Activated naive CD4-positive, alpha-beta T cell treated with anti-CD3 and anti-CD28 coated beads, Interleukin-2, amount 10 ng/mL, durations not matched to agents 7 days and 5 days (primary cell): Measurements from ENCODE around the gene PLEKHM2.

Experiments used
- CTCF ChIA-PET: fragments of 350-600 bp; sonication (Branson Sonifier 250); formaldehyde crosslinking; loops from one replicate; lab custom pipeline; 2021; ENCODE audit warnings: antibody characterized with exemption; lab: Charles Lee
- DNase-seq: peaks from one replicate; pipeline ENCODE4 v3.0.0-alpha.2; 2020
- H3K27ac Mint-ChIP-seq: one replicate; pipeline ENCODE4 v1.8.0; 2021; ENCODE audit warnings: mild to moderate bottlenecking, moderate library complexity, mixed read lengths
- H3K27me3 Mint-ChIP-seq: one replicate; pipeline ENCODE4 v1.8.0; 2021; ENCODE audit warnings: mild to moderate bottlenecking, mixed read lengths
- H3K36me3 Mint-ChIP-seq: one replicate; pipeline ENCODE4 v1.8.0; 2021; ENCODE audit warnings: mixed read lengths
- H3K4me1 Mint-ChIP-seq: one replicate; pipeline ENCODE4 v1.8.0; 2021; ENCODE audit warnings: mixed read lengths
- H3K4me3 Mint-ChIP-seq: one replicate; pipeline ENCODE4 v1.8.0; 2021; ENCODE audit warnings: mild to moderate bottlenecking, moderate library complexity, mixed read lengths
- H3K9me3 Mint-ChIP-seq: one replicate; pipeline ENCODE4 v1.8.0; 2021; ENCODE audit warnings: mixed read lengths

PLEKHM2 gene

GRCh38 chr1:15700508-15700907 lies 16.4 kb downstream of the PLEKHM2 start:
- CTCF ChIA-PET = interaction anchor here (0.7 kb wide), 1 partner anchor 669 kb away, joined by 3 read pairs; no protein-coding TSS in a partner anchor
- H3K27me3 Mint-ChIP-seq = no peaks in the 10 kb centered on the region
- peaks cover 17% of the 10 kb centered on the region for H3K36me3 Mint-ChIP-seq
- peaks cover 40% of the 10 kb centered on the region for H3K4me1 Mint-ChIP-seq
- H3K27ac Mint-ChIP-seq = no peak overlapping the region
- no peak overlapping the region for H3K4me3 Mint-ChIP-seq
- no peak for DNase-seq
- no peaks in the 10 kb centered on the region for H3K9me3 Mint-ChIP-seq

- peaks cover 19% of the 10 kb centered on the region for H3K36me3 Mint-ChIP-seq
- CTCF ChIA-PET = no interaction called here
- no peak overlapping the region for H3K4me3 Mint-ChIP-seq
- H3K27me3 Mint-ChIP-seq = no peaks in the 10 kb centered on the region
- peaks cover 31% of the 10 kb centered on the region for H3K4me1 Mint-ChIP-seq
- no peaks in the 10 kb centered on the region for H3K9me3 Mint-ChIP-seq
- DNase-seq = no peak
- H3K27ac Mint-ChIP-seq = no peak overlapping the region
These were observed 17.7 kb downstream of the PLEKHM2 start for GRCh38 chr1:15701784-15702183.

GRCh38 chr1:15702722-15703550 lies 18.8 kb downstream of the PLEKHM2 start:
- no peaks in the 10 kb centered on the region for H3K27me3 Mint-ChIP-seq
- CTCF ChIA-PET = interaction anchor here (0.9 kb wide), 1 partner anchor 109 kb away, joined by 3 read pairs; no protein-coding TSS in a partner anchor
- peaks cover 20% of the 10 kb centered on the region for H3K4me1 Mint-ChIP-seq
- no peak for DNase-seq
- no peak overlapping the region for H3K4me3 Mint-ChIP-seq
- peaks cover 15% of the 10 kb centered on the region for H3K36me3 Mint-ChIP-seq
- H3K27ac Mint-ChIP-seq = peak overlapping the region; percentile 19
- H3K9me3 Mint-ChIP-seq = no peaks in the 10 kb centered on the region

- Mint-ChIP-seq H3K4me1 (peaks cover 15% of the 10 kb centered on the region), H3K36me3 (peaks cover 15% of the 10 kb centered on the region), H3K9me3 (no peaks in the 10 kb centered on the region), H3K27ac (peak overlapping the region; percentile 19), H3K4me3 (no peak overlapping the region), H3K27me3 (no peaks in the 10 kb centered on the region)
- CTCF ChIA-PET = no interaction called here
- DNase-seq = no peak
These were observed 19.4 kb downstream of the PLEKHM2 start for GRCh38 chr1:15703562-15703961.

GRCh38 chr1:15704526-15705183 lies 20.5 kb downstream of the PLEKHM2 start:
- H3K27me3 Mint-ChIP-seq = no peaks in the 10 kb centered on the region
- DNase-seq = no peak
- no peak overlapping the region for H3K4me3 Mint-ChIP-seq
- peaks cover 12% of the 10 kb centered on the region for H3K36me3 Mint-ChIP-seq
- no peak overlapping the region for H3K27ac Mint-ChIP-seq
- peaks cover 7% of the 10 kb centered on the region for H3K4me1 Mint-ChIP-seq
- no peaks in the 10 kb centered on the region for H3K9me3 Mint-ChIP-seq
- CTCF ChIA-PET = no interaction called here

GRCh38 chr1:15705184-15705566 lies 21.1 kb downstream of the PLEKHM2 start:
- Mint-ChIP-seq H3K9me3 (no peaks in the 10 kb centered on the region), H3K27ac (no peak overlapping the region), H3K4me3 (no peak overlapping the region), H3K4me1 (peaks cover 7% of the 10 kb centered on the region), H3K36me3 (peaks cover 12% of the 10 kb centered on the region), H3K27me3 (no peaks in the 10 kb centered on the region)
- CTCF ChIA-PET = no interaction called here
- DNase-seq = no peak

- DNase-seq = no peak
- Mint-ChIP-seq H3K9me3 (no peaks in the 10 kb centered on the region), H3K36me3 (peaks cover 8% of the 10 kb centered on the region), H3K4me1 (peaks cover 5% of the 10 kb centered on the region), H3K27ac (no peak overlapping the region), H3K27me3 (no peaks in the 10 kb centered on the region), H3K4me3 (no peak overlapping the region)
- CTCF ChIA-PET = interaction anchor here (1.9 kb wide), 1 partner anchor 10 kb away, joined by 5 read pairs; no protein-coding TSS in a partner anchor
These were observed 22.6 kb downstream of the PLEKHM2 start for GRCh38 chr1:15706751-15707150.

GRCh38 chr1:15707239-15707925 lies 23.3 kb downstream of the PLEKHM2 start:
- no peak for DNase-seq
- H3K27ac Mint-ChIP-seq = no peak overlapping the region
- H3K9me3 Mint-ChIP-seq = no peaks in the 10 kb centered on the region
- H3K27me3 Mint-ChIP-seq = no peaks in the 10 kb centered on the region
- peaks cover 5% of the 10 kb centered on the region for H3K4me1 Mint-ChIP-seq
- CTCF ChIA-PET = interaction anchor here (1.4 to 2.0 kb wide), 3 partner anchors 9 to 34 kb away, joined by 3 to 5 read pairs (median 4); no protein-coding TSS in a partner anchor
- H3K36me3 Mint-ChIP-seq = peaks cover 8% of the 10 kb centered on the region
- no peak overlapping the region for H3K4me3 Mint-ChIP-seq

- CTCF ChIA-PET = interaction anchor here (1.0 to 2.0 kb wide), 3 partner anchors 10 to 32 kb away, joined by 3 to 4 read pairs (median 3); no protein-coding TSS in a partner anchor
- Mint-ChIP-seq H3K4me1 (peaks cover 2% of the 10 kb centered on the region), H3K4me3 (no peak overlapping the region), H3K9me3 (no peaks in the 10 kb centered on the region), H3K27ac (no peak overlapping the region), H3K27me3 (no peaks in the 10 kb centered on the region), H3K36me3 (peaks cover 7% of the 10 kb centered on the region)
- no peak for DNase-seq
These were observed 24.5 kb downstream of the PLEKHM2 start for GRCh38 chr1:15708486-15709137.

GRCh38 chr1:15709226-15709625 lies 25.1 kb downstream of the PLEKHM2 start:
- Mint-ChIP-seq H3K27me3 (no peaks in the 10 kb centered on the region), H3K27ac (no peak overlapping the region), H3K36me3 (peaks cover 7% of the 10 kb centered on the region), H3K4me3 (no peak overlapping the region), H3K9me3 (no peaks in the 10 kb centered on the region), H3K4me1 (peaks cover 2% of the 10 kb centered on the region)
- no peak for DNase-seq
- CTCF ChIA-PET = interaction anchor here (2.0 kb wide), 1 partner anchor 12 kb away, joined by 4 read pairs; no protein-coding TSS in a partner anchor

- H3K9me3 Mint-ChIP-seq = no peaks in the 10 kb centered on the region
- H3K27ac Mint-ChIP-seq = no peak overlapping the region
- CTCF ChIA-PET = no interaction called here
- no peak overlapping the region for H3K4me3 Mint-ChIP-seq
- no peaks in the 10 kb centered on the region for H3K27me3 Mint-ChIP-seq
- no peaks in the 10 kb centered on the region for H3K4me1 Mint-ChIP-seq
- peaks cover 13% of the 10 kb centered on the region for H3K36me3 Mint-ChIP-seq
- no peak for DNase-seq
These were observed 28.0 kb downstream of the PLEKHM2 start for GRCh38 chr1:15712168-15712567.

GRCh38 chr1:15714406-15715136 lies 30.5 kb downstream of the PLEKHM2 start:
- no peak for DNase-seq
- Mint-ChIP-seq H3K27me3 (no peaks in the 10 kb centered on the region), H3K27ac (peak overlapping the region; percentile 52), H3K4me3 (no peak overlapping the region), H3K36me3 (peaks cover 22% of the 10 kb centered on the region), H3K4me1 (no peaks in the 10 kb centered on the region), H3K9me3 (no peaks in the 10 kb centered on the region)
- CTCF ChIA-PET = no interaction called here

- CTCF ChIA-PET = interaction anchor here (1.4 to 1.7 kb wide), 2 partner anchors 11 to 24 kb away, joined by 4 to 5 read pairs; no protein-coding TSS in a partner anchor
- H3K27ac Mint-ChIP-seq = no peak overlapping the region
These were observed 33.5 kb downstream of the PLEKHM2 start for GRCh38 chr1:15717418-15718125.

More at GRCh38 chr1:15717418-15718125, 33.5 kb downstream of the PLEKHM2 start:
- no peaks in the 10 kb centered on the region for H3K27me3 Mint-ChIP-seq
- H3K4me1 Mint-ChIP-seq = no peaks in the 10 kb centered on the region
- DNase-seq = no peak
- no peaks in the 10 kb centered on the region for H3K9me3 Mint-ChIP-seq
- H3K36me3 Mint-ChIP-seq = peaks cover 25% of the 10 kb centered on the region
- H3K4me3 Mint-ChIP-seq = no peak overlapping the region
